ENCODE data around the gene NTM. TPM values are rescaled to one million over a fixed set of nuclear protein-coding genes. Genes with fewer than 3 reads are reported as not detected.

NTM gene
- total and polyA plus RNA-seq, 2 of the 8 experiments (the other 6 are each of a cell fraction or from before 2014, with no cell fraction given) = 13.4 to 20.0 TPM

- TF ChIP-seq ATF2 (IDR thresholded peaks at IDR 0.05; ENCODE audit: low read length) = no peak
- TF ChIP-seq RXRA (IDR thresholded peaks at IDR 0.05; ENCODE audit: insufficient read depth, low read depth, low read length) = no peak
These were observed 714.0 kb downstream of the NTM start (continued) for GRCh38 chr11:132084433-132084832.
